Type B pancreatic cell (in vitro differentiated cells): ENCODE data around the gene SPIB. TPM values are rescaled to one million over a fixed set of nuclear protein-coding genes. Genes with fewer than 3 reads are reported as not detected.
A peak's percentile ranks its signal among the peaks of the same experiment; 100 is the strongest.

ENCODE experiments used
- DNase-seq: peaks from one replicate; pipeline ENCODE4 v3.0.0; 2021; ENCODE audit warnings: mixed read lengths; ENCODE audit not compliant: unreplicated experiment; ENCODE audit errors: extremely low spot score
- H3K27ac Mint-ChIP-seq: 2 replicates; pipeline ENCODE4 v1.8.0; 2021; ENCODE audit warnings: mild to moderate bottlenecking, mixed read lengths
- H3K27me3 Mint-ChIP-seq: 2 replicates; pipeline ENCODE4 v1.8.0; 2021; ENCODE audit warnings: mixed read lengths
- H3K36me3 Mint-ChIP-seq: 2 replicates; pipeline ENCODE4 v1.8.0; 2021; ENCODE audit warnings: mixed read lengths
- H3K4me1 Mint-ChIP-seq: one replicate; pipeline ENCODE4 v1.8.0; 2021; ENCODE audit warnings: mixed read lengths; ENCODE audit not compliant: unreplicated experiment
- H3K4me3 Mint-ChIP-seq: 2 replicates; pipeline ENCODE4 v1.8.0; 2021; ENCODE audit warnings: mild to moderate bottlenecking, mixed read lengths
- H3K9me3 Mint-ChIP-seq: 2 replicates; pipeline ENCODE4 v1.8.0; 2021; ENCODE audit warnings: mixed read lengths
- CTCF ChIP-seq: fragments of 200-600 bp; sonication (generic); conservative IDR thresholded peaks from 2 replicates; pipeline ENCODE4 v1.5.0; 2021; ENCODE audit warnings: antibody characterized with exemption, mild to moderate bottlenecking
- total RNA-seq: library from RNA; stranded (reverse); gene quantifications from 2 replicates; pipeline ENCODE4 v1.2.1, GENCODE V29; 2021; ENCODE audit warnings: low replicate concordance

Gene SPIB
- total RNA-seq, 1 donor from 2014 or later = 2.6 TPM

- H3K4me3 Mint-ChIP-seq = peak overlapping the region; percentile 44
- H3K36me3 Mint-ChIP-seq = peaks cover 5% of the 10 kb centered on the region
- H3K9me3 Mint-ChIP-seq = no peaks in the 10 kb centered on the region
- no peak for TF ChIP-seq CTCF
- H3K27me3 Mint-ChIP-seq = no peaks in the 10 kb centered on the region
- no peak overlapping the region for H3K27ac Mint-ChIP-seq
- DNase-seq = no peak
- peaks cover 7% of the 10 kb centered on the region for H3K4me1 Mint-ChIP-seq
Measured at GRCh38 chr19:50378169-50378862, 40.4 kb upstream of the SPIB start.

GRCh38 chr19:50378863-50379236 is 39.9 kb upstream of the SPIB start:
- no peak for DNase-seq
- H3K27ac Mint-ChIP-seq = no peak overlapping the region
- TF ChIP-seq CTCF = no peak
- no peaks in the 10 kb centered on the region for H3K27me3 Mint-ChIP-seq
- peaks cover 12% of the 10 kb centered on the region for H3K4me1 Mint-ChIP-seq
- no peaks in the 10 kb centered on the region for H3K9me3 Mint-ChIP-seq
- H3K36me3 Mint-ChIP-seq = peaks cover 5% of the 10 kb centered on the region
- H3K4me3 Mint-ChIP-seq = peak overlapping the region; percentile 1

DNA sequence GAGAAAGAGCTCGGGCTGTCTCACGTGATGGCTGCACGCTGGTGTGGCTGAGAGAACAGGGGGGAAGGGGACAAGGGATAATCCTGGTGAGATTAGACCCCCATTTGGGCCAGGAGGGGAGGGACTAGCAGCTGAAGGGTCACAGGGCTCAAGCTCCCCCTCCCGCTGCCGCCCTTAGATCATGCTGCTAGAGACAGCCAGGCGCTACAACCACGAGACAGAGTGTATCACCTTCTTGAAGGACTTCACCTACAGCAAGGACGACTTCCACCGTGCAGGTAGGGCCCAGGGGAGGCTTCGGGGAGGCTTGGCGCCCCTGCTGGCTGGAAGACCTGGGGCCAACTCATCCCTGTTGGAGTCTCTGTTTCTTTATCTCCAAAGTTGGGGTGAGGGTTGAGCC is 39.1 kb upstream of the SPIB start:
- Mint-ChIP-seq H3K9me3 (no peaks in the 10 kb centered on the region), H3K27ac (no peak overlapping the region), H3K4me3 (no peak overlapping the region)

DNA sequence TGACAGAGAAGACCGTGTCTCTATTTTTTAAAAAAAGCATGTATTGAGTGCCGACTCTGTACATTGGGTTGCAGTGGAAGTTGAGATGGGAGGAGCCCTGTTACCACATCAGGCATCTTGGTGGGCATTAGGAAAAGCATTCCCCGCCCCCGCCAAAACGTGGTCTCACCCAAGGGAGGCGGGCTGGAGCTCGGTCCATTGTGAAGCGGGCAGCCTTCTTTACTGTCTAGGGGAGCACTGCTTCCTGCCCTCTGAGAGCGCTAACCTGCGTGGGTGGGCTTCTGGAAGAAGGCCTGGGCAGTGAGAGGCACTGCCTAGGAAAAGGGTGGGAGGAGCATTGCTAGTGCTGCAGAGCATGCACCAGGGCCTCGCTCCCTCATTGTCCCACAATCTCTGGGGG is 38.6 kb upstream of the SPIB start:
- no peak for TF ChIP-seq CTCF
- no peaks in the 10 kb centered on the region for H3K9me3 Mint-ChIP-seq
- no peak for DNase-seq
- no peaks in the 10 kb centered on the region for H3K27me3 Mint-ChIP-seq
- H3K4me3 Mint-ChIP-seq = no peak overlapping the region
- H3K36me3 Mint-ChIP-seq = peaks cover 5% of the 10 kb centered on the region
- H3K4me1 Mint-ChIP-seq = peaks cover 23% of the 10 kb centered on the region
- H3K27ac Mint-ChIP-seq = no peak overlapping the region

More for the DNA sequence above, 39.1 kb upstream of the SPIB start:
- DNase-seq = no peak
- no peaks in the 10 kb centered on the region for H3K27me3 Mint-ChIP-seq
- peaks cover 5% of the 10 kb centered on the region for H3K36me3 Mint-ChIP-seq
- TF ChIP-seq CTCF = no peak
- H3K4me1 Mint-ChIP-seq = peaks cover 17% of the 10 kb centered on the region

GRCh38 chr19:50380751-50381151 is 38.0 kb upstream of the SPIB start:
- H3K4me3 Mint-ChIP-seq = no peak overlapping the region
- DNase-seq = no peak
- H3K27ac Mint-ChIP-seq = no peak overlapping the region
- no peaks in the 10 kb centered on the region for H3K27me3 Mint-ChIP-seq
- TF ChIP-seq CTCF = no peak
- peaks cover 5% of the 10 kb centered on the region for H3K36me3 Mint-ChIP-seq
- H3K9me3 Mint-ChIP-seq = no peaks in the 10 kb centered on the region
- H3K4me1 Mint-ChIP-seq = peaks cover 24% of the 10 kb centered on the region
